ENCODE results near the gene EBF3. TPM values are rescaled to one million over a fixed set of nuclear protein-coding genes. Genes with fewer than 3 reads are reported as not detected.

Gene EBF3
- total and polyA plus RNA-seq, 2 experiments from 2014 or later = 0.27 to 0.49 TPM

DNA sequence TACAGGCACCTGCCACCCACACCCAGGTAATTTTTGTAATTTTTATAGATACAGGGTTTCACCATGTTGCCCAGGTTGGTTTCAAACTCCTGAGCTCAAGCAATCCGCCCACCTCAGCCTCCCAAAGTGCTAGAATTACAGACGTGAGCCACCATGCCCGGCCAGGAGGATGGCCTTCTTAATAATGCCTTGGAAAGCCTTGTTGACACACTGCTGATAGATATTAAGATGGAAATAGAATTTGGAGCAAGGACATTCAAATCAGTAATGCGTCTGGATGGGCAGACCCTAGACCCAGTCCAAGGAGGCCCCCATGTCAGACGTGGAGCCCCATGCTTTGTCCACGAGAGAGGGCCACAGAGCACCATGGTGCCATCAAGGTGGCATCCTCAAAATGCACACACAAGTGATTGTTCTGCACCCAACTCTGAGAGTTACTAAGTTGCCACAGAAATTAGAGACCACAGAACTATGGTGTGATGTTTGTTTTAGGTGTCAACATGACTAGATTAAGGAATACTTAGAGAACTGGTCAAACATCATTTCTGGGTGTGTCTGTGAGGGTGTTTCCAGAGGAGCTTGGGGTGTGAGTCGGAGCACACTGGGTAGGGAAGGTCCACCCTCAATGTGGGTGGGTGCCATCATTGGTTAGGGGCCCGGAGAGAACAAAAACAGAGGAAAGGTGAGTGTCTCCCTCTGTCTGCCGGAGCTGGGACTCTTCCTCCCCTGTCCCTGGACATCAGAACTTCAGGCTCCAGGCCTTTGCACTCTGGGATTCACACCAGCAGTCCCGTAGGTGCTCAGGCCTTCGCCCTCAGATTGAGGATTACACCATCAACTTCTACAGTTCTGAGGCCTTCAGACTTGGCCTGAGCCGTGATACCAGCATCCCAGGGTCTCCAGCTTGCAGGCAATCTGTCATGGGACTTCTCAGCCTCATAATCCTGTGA is 34.5 kb downstream of the EBF3 start:
- TF ChIP-seq, protein P1, sequence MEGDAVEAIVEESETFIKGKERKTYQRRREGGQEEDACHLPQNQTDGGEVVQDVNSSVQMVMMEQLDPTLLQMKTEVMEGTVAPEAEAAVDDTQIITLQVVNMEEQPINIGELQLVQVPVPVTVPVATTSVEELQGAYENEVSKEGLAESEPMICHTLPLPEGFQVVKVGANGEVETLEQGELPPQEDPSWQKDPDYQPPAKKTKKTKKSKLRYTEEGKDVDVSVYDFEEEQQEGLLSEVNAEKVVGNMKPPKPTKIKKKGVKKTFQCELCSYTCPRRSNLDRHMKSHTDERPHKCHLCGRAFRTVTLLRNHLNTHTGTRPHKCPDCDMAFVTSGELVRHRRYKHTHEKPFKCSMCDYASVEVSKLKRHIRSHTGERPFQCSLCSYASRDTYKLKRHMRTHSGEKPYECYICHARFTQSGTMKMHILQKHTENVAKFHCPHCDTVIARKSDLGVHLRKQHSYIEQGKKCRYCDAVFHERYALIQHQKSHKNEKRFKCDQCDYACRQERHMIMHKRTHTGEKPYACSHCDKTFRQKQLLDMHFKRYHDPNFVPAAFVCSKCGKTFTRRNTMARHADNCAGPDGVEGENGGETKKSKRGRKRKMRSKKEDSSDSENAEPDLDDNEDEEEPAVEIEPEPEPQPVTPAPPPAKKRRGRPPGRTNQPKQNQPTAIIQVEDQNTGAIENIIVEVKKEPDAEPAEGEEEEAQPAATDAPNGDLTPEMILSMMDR (conservative IDR thresholded peaks at IDR 0.05; ENCODE audit: low read depth in 2 of 2) = peak; percentile 54 to 72
- TF ChIP-seq EZH2 (IDR thresholded peaks at IDR 0.05; ENCODE audit: low read depth, unreplicated experiment) = no peak
- Histone ChIP-seq H3K36me3 (ENCODE audit: insufficient read depth) (no peaks in the 10 kb centered on the region), H3K9me2 (ENCODE audit: insufficient read depth) (no peaks in the 10 kb centered on the region), H3K27me3 (ENCODE audit: insufficient read depth) (no peaks in the 10 kb centered on the region), H3F3A (replicated peaks; ENCODE audit: low read depth) (no peaks in the 10 kb centered on the region), H3K27ac (ENCODE audit: low read depth) (no peak overlapping the region), H2AFZ (no peak overlapping the region), H3K4me1 (ENCODE audit: insufficient read depth) (no peaks in the 10 kb centered on the region), H3K4me2 (no peak overlapping the region), H3K4me3 (no peak overlapping the region), H4K20me1 (replicated peaks; ENCODE audit: insufficient read depth) (0 out of 2 replicates have a peak, but pooled peaks cover 2% of the 10 kb centered on the region), H3K79me2 (replicated peaks; ENCODE audit: insufficient read depth) (no peaks in the 10 kb centered on the region)
- peak; percentile 88 for ATAC-seq
- no peak overlapping the region for H3K27ac Mint-ChIP-seq
- H3K9me3 Mint-ChIP-seq = no peaks in the 10 kb centered on the region
- H3K36me3 Mint-ChIP-seq (ENCODE audit: low read depth) = no peaks in the 10 kb centered on the region
- no peak overlapping the region for H3K4me3 Mint-ChIP-seq
- peaks cover 3% of the 10 kb centered on the region; the same call in 1 of the 3 replicates for H3K4me1 Mint-ChIP-seq
- no peaks in the 10 kb centered on the region for H3K27me3 Mint-ChIP-seq (ENCODE audit: insufficient read depth, low read depth, poor library complexity)
- DNase-seq (ENCODE audit: low spot score) = peak; percentile 51

DNA sequence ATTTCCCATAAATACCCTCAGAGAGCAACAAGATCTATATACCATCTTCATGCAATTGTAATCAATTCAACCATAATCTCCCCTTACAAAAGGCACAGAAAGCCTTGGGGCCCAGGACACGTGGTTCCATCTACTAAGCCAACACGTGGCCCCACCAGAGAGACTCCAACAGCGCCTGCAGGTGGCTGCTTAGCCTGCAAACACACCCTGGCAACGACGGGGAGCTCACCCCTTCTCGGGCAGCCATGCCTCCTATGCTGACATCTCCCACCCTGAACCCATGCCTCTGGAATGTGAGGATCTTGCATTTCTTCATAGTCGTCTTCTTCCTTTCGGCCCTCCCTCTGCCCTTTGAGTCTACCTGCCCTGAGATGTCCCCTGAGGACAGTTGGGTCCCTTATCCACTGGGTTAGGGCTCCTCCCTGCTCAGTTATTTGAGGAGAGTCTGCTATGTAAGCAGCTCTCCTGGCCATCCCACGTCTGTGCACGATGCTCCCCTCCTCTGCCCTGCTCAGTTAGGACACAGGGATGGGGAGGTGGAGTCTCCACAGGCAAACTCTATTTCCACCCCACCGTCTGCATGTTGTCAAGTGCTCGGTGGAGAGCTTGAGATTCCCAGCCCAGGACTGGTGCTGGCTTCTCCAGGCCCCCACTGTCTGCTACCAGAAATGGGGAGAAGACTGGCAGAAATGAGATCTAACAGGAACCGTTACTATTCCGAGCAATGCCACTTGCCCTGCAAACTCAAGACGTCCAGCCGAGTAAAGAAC is 36.5 kb downstream of the EBF3 start:
- no peak overlapping the region for H2AFZ ChIP-seq
- DNase-seq (ENCODE audit: low spot score) = no peak
- no peaks in the 10 kb centered on the region for H3K4me1 ChIP-seq (ENCODE audit: insufficient read depth)
- no peaks in the 10 kb centered on the region for H3K27me3 ChIP-seq (ENCODE audit: insufficient read depth)
- no peaks in the 10 kb centered on the region for H3K9me2 ChIP-seq (ENCODE audit: insufficient read depth)
- no peaks in the 10 kb centered on the region for H3F3A ChIP-seq (replicated peaks; ENCODE audit: low read depth)
- Mint-ChIP-seq H3K27ac (no peak overlapping the region), H3K4me1 (peaks cover 3% of the 10 kb centered on the region; the same call in 1 of the 3 replicates), H3K4me3 (no peak overlapping the region), H3K27me3 (ENCODE audit: insufficient read depth, low read depth, poor library complexity) (no peaks in the 10 kb centered on the region), H3K36me3 (ENCODE audit: low read depth) (no peaks in the 10 kb centered on the region), H3K9me3 (no peaks in the 10 kb centered on the region)
- H4K20me1 ChIP-seq (replicated peaks; ENCODE audit: insufficient read depth) = 0 out of 2 replicates have a peak, but pooled peaks cover 2% of the 10 kb centered on the region
- H3K4me3 ChIP-seq = no peak overlapping the region
- no peak for TF ChIP-seq NANOG (IDR thresholded peaks at IDR 0.05; ENCODE audit: borderline replicate concordance)
- no peaks in the 10 kb centered on the region for H3K79me2 ChIP-seq (replicated peaks; ENCODE audit: insufficient read depth)
- no peak overlapping the region for H3K4me2 ChIP-seq
- H3K36me3 ChIP-seq (ENCODE audit: insufficient read depth) = no peaks in the 10 kb centered on the region
- ATAC-seq = no peak
- no peak overlapping the region for H3K27ac ChIP-seq (ENCODE audit: low read depth)
